DMS53 treated with DMSO at 0.1 percent for 48 hours (cell line): ENCODE results near the gene SPATA16.
A peak's percentile ranks its signal among the peaks of the same experiment; 100 is the strongest.
"Not testable (repeated sequence)": the region's sequence is repeated elsewhere in the genome, so short reads cannot be mapped to it uniquely, and the experiment has no call there.

ENCODE experiments used
- DNase-seq: peaks from one replicate; lab custom pipeline; 2025; ENCODE audit not compliant: unreplicated experiment; lab: John Stamatoyannopoulos, UW

The SPATA16 gene

GRCh38 chr3:173065543-173065981 is 75.5 kb downstream of the SPATA16 start:
- DNase-seq, result no peak

- no peak for DNase-seq
Measured at GRCh38 chr3:173064631-173065030, 76.4 kb downstream of the SPATA16 start.

DNA sequence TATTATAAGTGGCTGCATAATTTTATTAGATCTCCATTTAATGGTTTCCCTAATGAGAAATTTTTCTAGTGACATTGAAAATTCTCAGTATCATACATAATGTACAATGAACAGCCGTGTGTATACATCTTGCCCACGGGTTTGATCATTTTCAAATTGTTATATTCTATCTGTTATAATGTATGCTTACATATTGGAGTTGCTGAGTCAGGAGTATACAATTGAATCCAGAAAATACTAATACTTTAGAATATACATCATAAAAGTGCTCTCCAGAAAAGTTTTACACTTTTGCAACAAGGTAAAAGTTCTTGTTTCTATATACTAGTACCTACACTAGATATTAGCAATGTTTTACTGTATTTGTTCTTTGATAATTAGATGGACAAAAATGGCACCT is 82.8 kb downstream of the SPATA16 start:
- DNase-seq, result no peak

- no peak for DNase-seq
Measured at GRCh38 chr3:173055228-173055933, 85.7 kb downstream of the SPATA16 start.

DNA sequence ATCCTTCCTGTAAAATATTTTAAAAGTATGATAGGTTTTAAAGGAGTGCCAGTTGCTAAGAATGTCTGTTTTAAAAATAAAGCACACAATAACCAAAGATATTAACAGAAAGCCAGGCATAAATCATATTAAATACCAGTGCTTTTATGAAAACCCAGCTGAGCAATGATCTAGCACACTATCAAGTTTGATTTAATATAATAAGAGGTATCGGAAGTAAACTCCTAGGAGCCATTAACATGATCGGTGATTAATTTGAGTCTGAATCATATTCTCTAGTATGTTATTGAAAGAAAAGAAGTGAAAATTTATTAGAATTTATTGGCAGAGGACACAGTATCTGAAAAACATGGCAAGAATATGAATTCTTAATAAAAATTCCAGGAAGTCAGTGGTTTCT is 91.7 kb downstream of the SPATA16 start:
- DNase-seq, result no peak

GRCh38 chr3:173045770-173046382 is 95.2 kb downstream of the SPATA16 start:
- peak; percentile 6 for DNase-seq

- no peak for DNase-seq
Measured at GRCh38 chr3:173044998-173045397, 96.0 kb downstream of the SPATA16 start.

DNA sequence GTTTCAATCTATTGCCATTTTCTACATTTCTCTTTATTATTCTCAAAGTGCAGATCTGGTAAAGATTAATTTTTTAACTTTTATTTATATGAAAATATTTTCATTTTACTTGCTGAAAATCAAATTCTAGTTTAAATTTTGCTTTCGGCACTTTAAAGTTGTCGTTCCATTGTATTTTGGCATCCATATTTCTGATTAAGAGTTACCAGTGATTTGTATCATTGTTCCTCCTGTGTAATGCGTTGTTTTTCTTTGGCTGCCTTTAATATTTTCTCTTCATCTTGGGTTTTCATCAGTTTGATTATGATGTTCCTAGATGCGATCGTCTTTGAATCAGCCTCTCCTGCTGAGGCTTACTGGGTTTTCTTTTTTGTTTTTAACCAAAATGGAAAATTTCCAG is 97.3 kb downstream of the SPATA16 start:
- DNase-seq, result no peak

GRCh38 chr3:173038484-173038871 is 102.6 kb downstream of the SPATA16 start:
- no peak for DNase-seq

DNA sequence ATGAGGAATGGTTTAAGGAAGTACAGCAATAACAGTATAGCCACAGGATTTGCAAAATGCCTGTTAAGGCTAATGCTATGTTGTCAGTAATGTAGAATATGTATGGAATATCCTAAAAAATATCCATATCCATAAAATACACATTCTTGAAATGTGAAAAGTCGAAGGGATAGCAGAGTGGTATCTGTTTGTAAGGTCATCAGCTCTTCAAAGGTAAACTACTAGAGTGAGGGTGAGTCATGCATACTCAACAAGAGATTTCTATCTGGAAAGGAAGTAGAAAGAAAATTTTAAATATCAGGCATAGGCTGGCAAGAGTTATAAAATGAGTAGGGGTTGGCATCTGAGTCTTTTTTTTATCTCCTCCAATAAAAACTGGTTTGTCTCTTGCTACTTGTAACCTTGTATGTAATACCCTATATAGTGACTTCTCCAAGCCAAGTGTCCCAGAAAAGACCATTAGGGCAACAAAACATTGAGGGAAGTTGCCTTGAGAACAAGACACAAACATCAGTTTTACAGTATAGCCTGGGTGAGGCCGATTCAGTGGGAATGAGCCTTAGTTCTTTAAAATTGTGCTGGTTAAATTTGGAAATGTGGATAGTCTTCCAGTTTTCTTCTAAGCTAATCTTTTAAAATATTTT is 103.1 kb downstream of the SPATA16 start:
- peak; percentile 61 for DNase-seq

GRCh38 chr3:173030273-173030672 is 110.8 kb downstream of the SPATA16 start:
- DNase-seq, result no peak

DNA sequence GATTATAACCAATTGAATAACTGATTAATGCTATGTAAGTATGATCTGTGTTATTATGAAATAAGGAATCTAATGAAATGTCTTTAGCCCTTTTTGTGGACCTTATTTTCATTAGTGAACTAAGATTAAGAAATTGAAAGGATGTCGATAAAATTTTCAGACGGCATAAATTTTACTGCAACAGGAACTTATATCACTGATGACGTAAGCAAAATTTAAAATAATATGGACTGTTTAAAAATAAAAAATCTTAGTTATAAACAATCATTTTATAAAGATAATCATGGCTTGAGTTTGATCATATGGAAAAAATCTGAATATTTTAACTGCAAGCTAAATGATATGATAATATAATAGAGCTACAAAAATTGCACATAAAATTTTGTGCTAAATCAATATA is 112.7 kb downstream of the SPATA16 start:
- no peak for DNase-seq

DNA sequence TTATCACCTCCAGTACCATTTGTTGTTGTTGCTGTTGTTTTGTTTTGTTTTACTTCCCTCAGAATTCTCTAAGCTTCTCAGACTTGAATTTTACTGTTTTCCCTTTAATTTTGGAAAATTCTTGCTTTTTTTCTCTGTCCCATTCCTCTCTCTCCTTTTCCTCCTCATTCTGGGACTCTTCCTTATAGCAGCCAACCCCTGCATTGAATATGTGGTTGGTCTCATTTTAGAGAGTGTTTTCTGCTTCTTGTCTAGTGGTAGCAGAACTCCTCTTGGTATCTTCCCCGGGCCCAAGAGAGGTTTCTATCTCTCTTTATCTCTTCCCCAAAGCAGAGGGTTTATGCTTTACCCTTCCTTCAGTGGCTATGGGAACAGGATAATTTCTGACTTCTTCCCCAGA is 113.6 kb downstream of the SPATA16 start:
- no peak for DNase-seq

- DNase-seq, result no peak
Measured at GRCh38 chr3:173025941-173026340, 115.1 kb downstream of the SPATA16 start.

GRCh38 chr3:173021547-173022185 is 119.4 kb downstream of the SPATA16 start:
- DNase-seq, result no peak

DNA sequence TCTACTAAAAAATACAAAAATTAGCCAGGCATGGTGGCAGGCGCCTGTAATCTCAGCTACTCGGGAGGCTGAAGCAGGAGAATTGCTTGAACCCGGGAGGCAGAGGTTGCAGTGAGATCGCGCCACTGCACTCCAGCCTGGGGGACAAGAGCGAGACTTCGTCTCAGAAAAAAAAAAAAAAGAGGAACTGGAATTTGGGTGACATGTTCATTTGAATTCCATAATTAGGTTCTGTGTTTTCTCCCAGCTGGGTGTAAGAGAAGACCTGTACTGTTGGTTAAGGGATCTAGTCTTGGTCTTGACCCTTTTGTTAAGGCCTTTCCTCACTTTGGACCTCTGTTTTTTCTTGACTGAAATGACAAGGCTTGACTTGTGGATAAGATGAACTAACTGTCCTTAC is 120.9 kb downstream of the SPATA16 start:
- not testable (repeated sequence) for DNase-seq

GRCh38 chr3:173019378-173019777 is 121.7 kb downstream of the SPATA16 start:
- DNase-seq, result no peak

DNA sequence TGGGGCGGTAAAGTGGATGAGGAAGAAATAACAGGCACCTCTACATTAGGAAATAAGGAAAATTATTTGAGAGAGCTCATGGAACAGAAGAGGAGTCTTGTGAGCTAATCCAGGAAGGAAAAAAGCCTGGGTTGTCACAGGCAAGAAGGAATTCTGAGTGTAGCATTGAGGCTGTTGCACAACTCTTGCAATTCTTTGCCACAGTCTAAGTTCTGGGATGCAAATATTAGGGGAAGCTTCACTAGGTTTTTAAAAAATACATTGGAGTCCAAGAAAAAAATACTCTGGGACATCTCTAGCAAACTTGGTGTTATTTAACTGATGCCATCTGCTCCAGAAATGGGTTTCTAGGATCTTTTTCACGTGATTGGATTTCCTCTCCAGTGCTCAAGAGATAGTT is 122.3 kb downstream of the SPATA16 start:
- DNase-seq, result no peak

DNA sequence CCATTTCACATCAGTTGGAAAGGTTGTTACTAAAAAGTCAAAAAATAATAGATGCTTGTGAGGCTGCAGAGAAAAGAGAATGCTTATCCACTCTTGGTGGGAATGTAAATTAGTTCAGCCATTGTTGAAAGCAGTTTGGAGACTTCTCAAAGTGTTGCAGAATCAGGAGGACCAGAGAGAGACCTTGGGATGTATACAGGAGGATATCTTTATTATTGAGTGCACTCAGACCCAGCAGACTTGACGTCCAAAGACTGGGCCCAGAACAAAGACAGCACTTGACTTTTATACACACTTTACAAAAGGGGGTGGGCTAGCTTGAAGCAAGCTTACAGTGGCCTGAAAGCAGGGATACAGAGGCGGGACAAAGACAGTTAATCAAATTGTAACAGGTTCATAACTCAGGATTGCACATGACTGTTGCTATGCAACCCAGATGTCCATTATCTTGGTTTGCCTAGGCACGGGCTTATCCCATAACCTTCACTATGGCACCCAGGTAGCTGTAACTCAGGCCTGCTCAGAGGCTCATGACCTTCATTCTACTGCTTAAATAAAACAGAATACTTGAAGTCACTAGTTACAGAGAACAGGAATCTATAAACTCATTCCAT is 127.7 kb downstream of the SPATA16 start:
- DNase-seq, result no peak

- peak; percentile 78 for DNase-seq
Measured at GRCh38 chr3:173009410-173009809, 131.6 kb downstream of the SPATA16 start.

DNA sequence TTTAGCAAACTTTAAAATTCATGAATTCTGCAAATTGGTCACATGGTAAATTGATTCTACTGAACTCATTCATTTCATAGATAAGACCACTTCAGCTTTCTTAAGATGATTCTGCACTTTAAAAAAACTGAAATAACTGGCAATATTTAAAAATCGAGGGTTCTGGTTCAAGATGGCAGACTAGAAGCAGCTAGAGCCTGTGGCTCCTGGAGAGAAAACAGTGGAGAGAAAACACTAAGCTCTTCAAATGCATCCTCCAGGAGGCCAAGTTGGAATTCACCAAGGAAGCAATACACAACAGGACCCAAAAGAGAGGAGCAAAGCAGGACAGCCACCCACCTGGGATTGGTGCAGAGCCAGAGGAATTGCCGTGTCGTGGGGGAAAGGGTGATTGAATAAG is 132.1 kb downstream of the SPATA16 start:
- no peak for DNase-seq
